HEK293 (cell line): ENCODE measurements around the gene KREMEN1.

Source experiments
- CTCF ChIA-PET: fragments of 350-600 bp; formaldehyde crosslinking; extraction: SDS; loops from one replicate; lab custom pipeline; 2021; ENCODE audit warnings: antibody characterized with exemption; lab: Yijun Ruan, JAX
- POLR2A ChIA-PET: fragments of 300-600 bp; formaldehyde crosslinking; extraction: SDS; loops from one replicate; lab custom pipeline; 2020; ENCODE audit warnings: antibody characterized with exemption, inconsistent platforms; lab: Yijun Ruan, JAX
- H3K27ac ChIP-seq: fragments of 200-500 bp; sonication (Bioruptor generic); 2 replicates; pipeline ENCODE4 v1.5.1; 2014; ENCODE audit warnings: low read depth, low read length, control low read depth, inconsistent platforms; ENCODE audit errors: extremely low read depth
- H3K36me3 ChIP-seq, 2 experiments: fragments of 200-500 bp in 1 of 2; sonication (Bioruptor generic) in 1 of 2; 1 replicate in 1 of 2; 2 replicates in 1 of 2; pipeline ENCODE4 v1.5.1; 2014 to 2017; ENCODE audit warnings: inconsistent platforms in 2 of 2, low read length in 2 of 2; ENCODE audit not compliant: control insufficient read depth in 2 of 2, insufficient read depth in 1 of 2
- H3K4me1 ChIP-seq: fragments of 200-500 bp; sonication (Bioruptor generic); 2 replicates; pipeline ENCODE4 v1.5.1; 2014; ENCODE audit warnings: mild to moderate bottlenecking, low read length, inconsistent platforms; ENCODE audit not compliant: control insufficient read depth, insufficient read depth
- H3K4me3 ChIP-seq: 2 replicates; pipeline ENCODE4 v1.5.1; 2011; ENCODE audit warnings: low read depth, mild to moderate bottlenecking, control low read depth, low read length, moderate library complexity
- H3K9me3 ChIP-seq: fragments of 200-500 bp; sonication (Bioruptor generic); 2 replicates; pipeline ENCODE4 v1.5.1; 2014; ENCODE audit warnings: low read depth, low read length, inconsistent platforms; ENCODE audit not compliant: control insufficient read depth, insufficient read depth
- KLF16 ChIP-seq: fragments of 450-650 bp; formaldehyde crosslinking; IDR thresholded peaks from 2 replicates; pipeline ENCODE4 v1.5.1; 2017; ENCODE audit warnings: missing biosample characterization, missing genetic modification characterization
- PBX3 ChIP-seq: sonication (generic); formaldehyde crosslinking; IDR thresholded peaks from 2 replicates; pipeline ENCODE4 v1.8.1; 2022; ENCODE audit warnings: mild to moderate bottlenecking, moderate library complexity, missing genetic modification reagents
- SP7 ChIP-seq: fragments of 450-650 bp; formaldehyde crosslinking; IDR thresholded peaks from 2 replicates; pipeline ENCODE4 v1.5.1; 2016; ENCODE audit warnings: missing biosample characterization, missing genetic modification characterization
- ZNF112 ChIP-seq: fragments of 450-650 bp; formaldehyde crosslinking; IDR thresholded peaks from 2 replicates; pipeline ENCODE4 v1.5.0; 2017; ENCODE audit warnings: missing biosample characterization, missing genetic modification characterization
- ZNF114 ChIP-seq: fragments of 450-650 bp; formaldehyde crosslinking; IDR thresholded peaks from 2 replicates; pipeline ENCODE4 v1.5.0; 2017; ENCODE audit warnings: missing biosample characterization, missing genetic modification characterization
- ZNF138 ChIP-seq: fragments of 450-650 bp; formaldehyde crosslinking; IDR thresholded peaks from 2 replicates; pipeline ENCODE4 v1.5.1; 2016; ENCODE audit warnings: missing biosample characterization, missing genetic modification characterization, borderline replicate concordance
- ZNF366 ChIP-seq: fragments of 450-650 bp; formaldehyde crosslinking; conservative IDR thresholded peaks from 2 replicates; pipeline ENCODE4 v1.5.1; 2016; ENCODE audit warnings: missing biosample characterization, missing genetic modification characterization
- ZNF37A ChIP-seq: fragments of 450-650 bp; IDR thresholded peaks from 2 replicates; pipeline ENCODE4 v1.5.1; 2018; ENCODE audit warnings: missing biosample characterization, missing genetic modification characterization
- ZNF433 ChIP-seq: fragments of 450-650 bp; formaldehyde crosslinking; IDR thresholded peaks from 2 replicates; pipeline ENCODE4 v1.5.1; 2016; ENCODE audit warnings: missing biosample characterization, missing genetic modification characterization, low read depth
- ZNF510 ChIP-seq: fragments of 450-650 bp; formaldehyde crosslinking; IDR thresholded peaks from 2 replicates; pipeline ENCODE4 v1.5.1; 2018; ENCODE audit warnings: mild to moderate bottlenecking, missing genetic modification characterization, missing biosample characterization; ENCODE audit not compliant: insufficient replicate concordance
- ZNF558 ChIP-seq: fragments of 450-650 bp; formaldehyde crosslinking; IDR thresholded peaks from 2 replicates; pipeline ENCODE4 v1.5.1; 2016; ENCODE audit warnings: missing biosample characterization, missing genetic modification characterization
- ZNF585B ChIP-seq: fragments of 450-650 bp; formaldehyde crosslinking; IDR thresholded peaks from 2 replicates; pipeline ENCODE4 v1.5.1; 2016; ENCODE audit warnings: missing biosample characterization, missing genetic modification characterization
- ZNF623 ChIP-seq: fragments of 450-650 bp; formaldehyde crosslinking; IDR thresholded peaks from 2 replicates; pipeline ENCODE4 v1.5.1; 2016; ENCODE audit warnings: missing biosample characterization, missing genetic modification characterization
- ZNF768 ChIP-seq: fragments of 450-650 bp; formaldehyde crosslinking; IDR thresholded peaks from 2 replicates; pipeline ENCODE4 v1.5.1; 2018; ENCODE audit warnings: missing biosample characterization, mild to moderate bottlenecking, missing genetic modification characterization
- ZNF785 ChIP-seq: fragments of 450-650 bp; formaldehyde crosslinking; IDR thresholded peaks from 2 replicates; pipeline ENCODE4 v1.5.1; 2016; ENCODE audit warnings: missing biosample characterization, missing genetic modification characterization
- ZNF837 ChIP-seq: fragments of 450-650 bp; formaldehyde crosslinking; IDR thresholded peaks from 2 replicates; pipeline ENCODE4 v1.5.1; 2016; ENCODE audit warnings: missing biosample characterization, missing genetic modification characterization
- ZSCAN16 ChIP-seq: fragments of 450-650 bp; formaldehyde crosslinking; IDR thresholded peaks from 2 replicates; pipeline ENCODE4 v1.5.1; 2016; ENCODE audit warnings: missing biosample characterization, missing genetic modification characterization
- TF ChIP-seq, protein P1 (sequence below): fragments of 450-650 bp; formaldehyde crosslinking; IDR thresholded peaks from 2 replicates; pipeline ENCODE4 v1.5.1; 2016; ENCODE audit warnings: missing biosample characterization, missing genetic modification characterization
- TF ChIP-seq, protein P2 (sequence below): fragments of 450-650 bp; formaldehyde crosslinking; IDR thresholded peaks from 2 replicates; pipeline ENCODE4 v1.5.1; 2016; ENCODE audit warnings: missing biosample characterization, missing genetic modification characterization, borderline replicate concordance
- TF ChIP-seq, protein P3 (sequence below): fragments of 450-650 bp; formaldehyde crosslinking; IDR thresholded peaks from 2 replicates; pipeline ENCODE4 v1.5.1; 2016; ENCODE audit warnings: missing biosample characterization, missing genetic modification characterization, borderline replicate concordance

The KREMEN1 gene

DNA sequence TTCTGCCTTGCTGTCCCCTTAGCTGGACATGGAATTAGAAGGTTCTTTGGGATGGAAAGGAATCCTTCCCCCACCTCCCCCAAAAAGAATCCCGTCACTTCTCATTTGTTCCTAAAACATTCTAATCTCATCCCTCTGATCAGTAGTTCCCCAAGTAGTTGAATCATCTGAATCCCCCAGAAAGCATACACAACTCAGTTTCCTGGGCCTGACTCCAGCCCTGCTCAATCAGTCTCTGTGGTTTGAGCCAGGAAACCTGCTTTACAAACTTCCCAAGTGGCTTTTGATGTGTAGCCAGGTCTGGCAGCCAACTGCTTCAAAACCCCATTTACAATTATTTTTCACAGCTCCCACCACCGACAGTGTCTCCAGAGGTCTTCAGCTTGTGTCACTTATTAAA, 31.4 kb upstream of the KREMEN1 start (continued):
- TF ChIP-seq ZNF558 (no peak), KLF16 (tag by site-specific recombination) (no peak), ZNF785 (tag by site-specific recombination) (no peak)

DNA sequence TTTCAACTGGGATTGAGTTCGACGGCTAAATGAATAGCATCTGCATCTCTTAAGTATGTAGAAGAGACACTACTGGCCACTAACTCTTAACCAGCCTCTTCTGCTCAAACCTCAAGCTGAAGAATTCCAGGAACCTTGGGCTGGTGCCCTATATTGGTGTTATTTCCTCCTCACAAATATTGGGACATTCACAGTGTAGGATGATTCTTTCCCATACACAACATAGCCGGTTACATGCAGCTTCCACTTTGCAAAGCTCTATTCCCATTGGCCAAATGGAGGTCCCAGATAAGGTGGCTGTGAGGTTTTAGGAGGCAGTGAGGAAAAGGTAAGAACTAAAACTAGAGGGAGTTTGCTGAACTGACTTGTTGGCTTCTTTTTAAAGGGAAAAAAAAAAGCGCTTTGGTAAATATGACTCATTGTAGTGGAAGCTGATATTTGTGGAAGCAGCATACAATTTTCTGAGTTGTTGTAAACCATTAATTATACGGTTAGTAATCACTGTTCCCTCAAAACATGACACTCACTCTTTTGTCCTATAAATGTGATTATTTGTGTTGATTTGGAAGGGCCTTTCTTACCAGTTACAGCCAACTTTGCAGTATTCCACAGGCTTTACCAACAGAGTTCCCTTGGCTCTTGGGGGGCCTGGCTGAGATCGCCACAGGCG, 28.8 kb upstream of the KREMEN1 start:
- H3K4me3 ChIP-seq = no peak overlapping the region
- TF ChIP-seq SP7 (tag by site-specific recombination) = peak; percentile 98
- TF ChIP-seq, protein P1, sequence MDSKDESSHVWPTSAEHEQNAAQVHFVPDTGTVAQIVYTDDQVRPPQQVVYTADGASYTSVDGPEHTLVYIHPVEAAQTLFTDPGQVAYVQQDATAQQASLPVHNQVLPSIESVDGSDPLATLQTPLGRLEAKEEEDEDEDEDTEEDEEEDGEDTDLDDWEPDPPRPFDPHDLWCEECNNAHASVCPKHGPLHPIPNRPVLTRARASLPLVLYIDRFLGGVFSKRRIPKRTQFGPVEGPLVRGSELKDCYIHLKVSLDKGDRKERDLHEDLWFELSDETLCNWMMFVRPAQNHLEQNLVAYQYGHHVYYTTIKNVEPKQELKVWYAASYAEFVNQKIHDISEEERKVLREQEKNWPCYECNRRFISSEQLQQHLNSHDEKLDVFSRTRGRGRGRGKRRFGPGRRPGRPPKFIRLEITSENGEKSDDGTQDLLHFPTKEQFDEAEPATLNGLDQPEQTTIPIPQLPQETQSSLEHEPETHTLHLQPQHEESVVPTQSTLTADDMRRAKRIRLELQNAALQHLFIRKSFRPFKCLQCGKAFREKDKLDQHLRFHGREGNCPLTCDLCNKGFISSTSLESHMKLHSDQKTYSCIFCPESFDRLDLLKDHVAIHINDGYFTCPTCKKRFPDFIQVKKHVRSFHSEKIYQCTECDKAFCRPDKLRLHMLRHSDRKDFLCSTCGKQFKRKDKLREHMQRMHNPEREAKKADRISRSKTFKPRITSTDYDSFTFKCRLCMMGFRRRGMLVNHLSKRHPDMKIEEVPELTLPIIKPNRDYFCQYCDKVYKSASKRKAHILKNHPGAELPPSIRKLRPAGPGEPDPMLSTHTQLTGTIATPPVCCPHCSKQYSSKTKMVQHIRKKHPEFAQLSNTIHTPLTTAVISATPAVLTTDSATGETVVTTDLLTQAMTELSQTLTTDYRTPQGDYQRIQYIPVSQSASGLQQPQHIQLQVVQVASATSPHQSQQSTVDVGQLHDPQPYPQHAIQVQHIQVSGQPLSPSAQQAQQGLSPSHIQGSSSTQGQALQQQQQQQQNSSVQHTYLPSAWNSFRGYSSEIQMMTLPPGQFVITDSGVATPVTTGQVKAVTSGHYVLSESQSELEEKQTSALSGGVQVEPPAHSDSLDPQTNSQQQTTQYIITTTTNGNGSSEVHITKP (tag by site-specific recombination) = no peak
- TF ChIP-seq, all 188 proteins: peak for 1
- Histone ChIP-seq H3K4me1 (no peaks in the 10 kb centered on the region), H3K36me3 (peaks cover 14 to 56% of the 10 kb centered on the region in 2 experiments; a peak in 2 of 3 replicates), H3K9me3 (no peaks in the 10 kb centered on the region), H3K27ac (no peak overlapping the region)
- ChIA-PET POLR2A (no interaction called here), CTCF (interaction anchor here (1.1 to 9.7 kb wide), 5 partner anchors 17 to 202 kb away, joined by 4 to 121 read pairs (median 7); partner anchors contain the start of gene C22orf31)

- POLR2A ChIA-PET = no interaction called here
- H3K27ac ChIP-seq = no peak overlapping the region
- CTCF ChIA-PET = interaction anchor here (0.6 to 2.4 kb wide), 5 partner anchors 15 to 189 kb away, joined by 3 to 9 read pairs (median 7); no protein-coding TSS in a partner anchor
- H3K36me3 ChIP-seq = peaks cover 14 to 62% of the 10 kb centered on the region in 2 experiments; a peak in 2 of 3 replicates
- H3K4me1 ChIP-seq = no peaks in the 10 kb centered on the region
- H3K9me3 ChIP-seq = no peaks in the 10 kb centered on the region
- H3K4me3 ChIP-seq = no peak overlapping the region
- TF ChIP-seq PBX3 (CRISPR knock-in tag) (no peak), ZNF366 (tag by site-specific recombination) (no peak), ZNF623 (tag by site-specific recombination) (no peak), ZNF138 (tag by site-specific recombination) (no peak), ZNF114 (tag by site-specific recombination) (no peak), ZNF37A (tag by site-specific recombination) (no peak), ZNF768 (tag by site-specific recombination) (no peak), ZNF433 (tag by site-specific recombination) (no peak), ZNF585B (tag by site-specific recombination) (no peak), ZNF837 (tag by site-specific recombination) (no peak), ZNF112 (no peak), ZNF510 (tag by site-specific recombination) (no peak), ZSCAN16 (tag by site-specific recombination) (no peak)
- TF ChIP-seq, protein P2, sequence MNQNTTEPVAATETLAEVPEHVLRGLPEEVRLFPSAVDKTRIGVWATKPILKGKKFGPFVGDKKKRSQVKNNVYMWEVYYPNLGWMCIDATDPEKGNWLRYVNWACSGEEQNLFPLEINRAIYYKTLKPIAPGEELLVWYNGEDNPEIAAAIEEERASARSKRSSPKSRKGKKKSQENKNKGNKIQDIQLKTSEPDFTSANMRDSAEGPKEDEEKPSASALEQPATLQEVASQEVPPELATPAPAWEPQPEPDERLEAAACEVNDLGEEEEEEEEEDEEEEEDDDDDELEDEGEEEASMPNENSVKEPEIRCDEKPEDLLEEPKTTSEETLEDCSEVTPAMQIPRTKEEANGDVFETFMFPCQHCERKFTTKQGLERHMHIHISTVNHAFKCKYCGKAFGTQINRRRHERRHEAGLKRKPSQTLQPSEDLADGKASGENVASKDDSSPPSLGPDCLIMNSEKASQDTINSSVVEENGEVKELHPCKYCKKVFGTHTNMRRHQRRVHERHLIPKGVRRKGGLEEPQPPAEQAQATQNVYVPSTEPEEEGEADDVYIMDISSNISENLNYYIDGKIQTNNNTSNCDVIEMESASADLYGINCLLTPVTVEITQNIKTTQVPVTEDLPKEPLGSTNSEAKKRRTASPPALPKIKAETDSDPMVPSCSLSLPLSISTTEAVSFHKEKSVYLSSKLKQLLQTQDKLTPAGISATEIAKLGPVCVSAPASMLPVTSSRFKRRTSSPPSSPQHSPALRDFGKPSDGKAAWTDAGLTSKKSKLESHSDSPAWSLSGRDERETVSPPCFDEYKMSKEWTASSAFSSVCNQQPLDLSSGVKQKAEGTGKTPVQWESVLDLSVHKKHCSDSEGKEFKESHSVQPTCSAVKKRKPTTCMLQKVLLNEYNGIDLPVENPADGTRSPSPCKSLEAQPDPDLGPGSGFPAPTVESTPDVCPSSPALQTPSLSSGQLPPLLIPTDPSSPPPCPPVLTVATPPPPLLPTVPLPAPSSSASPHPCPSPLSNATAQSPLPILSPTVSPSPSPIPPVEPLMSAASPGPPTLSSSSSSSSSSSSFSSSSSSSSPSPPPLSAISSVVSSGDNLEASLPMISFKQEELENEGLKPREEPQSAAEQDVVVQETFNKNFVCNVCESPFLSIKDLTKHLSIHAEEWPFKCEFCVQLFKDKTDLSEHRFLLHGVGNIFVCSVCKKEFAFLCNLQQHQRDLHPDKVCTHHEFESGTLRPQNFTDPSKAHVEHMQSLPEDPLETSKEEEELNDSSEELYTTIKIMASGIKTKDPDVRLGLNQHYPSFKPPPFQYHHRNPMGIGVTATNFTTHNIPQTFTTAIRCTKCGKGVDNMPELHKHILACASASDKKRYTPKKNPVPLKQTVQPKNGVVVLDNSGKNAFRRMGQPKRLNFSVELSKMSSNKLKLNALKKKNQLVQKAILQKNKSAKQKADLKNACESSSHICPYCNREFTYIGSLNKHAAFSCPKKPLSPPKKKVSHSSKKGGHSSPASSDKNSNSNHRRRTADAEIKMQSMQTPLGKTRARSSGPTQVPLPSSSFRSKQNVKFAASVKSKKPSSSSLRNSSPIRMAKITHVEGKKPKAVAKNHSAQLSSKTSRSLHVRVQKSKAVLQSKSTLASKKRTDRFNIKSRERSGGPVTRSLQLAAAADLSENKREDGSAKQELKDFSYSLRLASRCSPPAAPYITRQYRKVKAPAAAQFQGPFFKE (tag by site-specific recombination) = no peak
- TF ChIP-seq, protein P3, sequence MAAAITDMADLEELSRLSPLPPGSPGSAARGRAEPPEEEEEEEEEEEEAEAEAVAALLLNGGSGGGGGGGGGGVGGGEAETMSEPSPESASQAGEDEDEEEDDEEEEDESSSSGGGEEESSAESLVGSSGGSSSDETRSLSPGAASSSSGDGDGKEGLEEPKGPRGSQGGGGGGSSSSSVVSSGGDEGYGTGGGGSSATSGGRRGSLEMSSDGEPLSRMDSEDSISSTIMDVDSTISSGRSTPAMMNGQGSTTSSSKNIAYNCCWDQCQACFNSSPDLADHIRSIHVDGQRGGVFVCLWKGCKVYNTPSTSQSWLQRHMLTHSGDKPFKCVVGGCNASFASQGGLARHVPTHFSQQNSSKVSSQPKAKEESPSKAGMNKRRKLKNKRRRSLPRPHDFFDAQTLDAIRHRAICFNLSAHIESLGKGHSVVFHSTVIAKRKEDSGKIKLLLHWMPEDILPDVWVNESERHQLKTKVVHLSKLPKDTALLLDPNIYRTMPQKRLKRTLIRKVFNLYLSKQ (tag by site-specific recombination) = no peak
Observed at GRCh38 chr22:29044657-29045176, 28.1 kb upstream of the KREMEN1 start.
